PFSK-1 (cell line): ENCODE measurements around the gene SYT8.

Experiments used
- REST ChIP-seq, 2 experiments: IDR thresholded peaks; 2 replicates each; pipeline versions ENCODE4 v1.6.1 to v1.8.0; 2011 to 2012; ENCODE audit warnings: low read depth in 2 of 2, low read length in 2 of 2, control low read depth in 1 of 2, inconsistent platforms in 1 of 2, mild to moderate bottlenecking in 1 of 2, moderate library complexity in 1 of 2; ENCODE audit not compliant: insufficient read depth in 1 of 2
- TAF1 ChIP-seq: IDR thresholded peaks from 2 replicates; pipeline ENCODE4 v1.6.1; 2012; ENCODE audit warnings: low read length, control low read depth, borderline replicate concordance; ENCODE audit not compliant: insufficient read depth

GRCh38 chr11:1831338-1832210 lies 3.2 kb upstream of the SYT8 start:
- no peak for TF ChIP-seq TAF1
- no peak for TF ChIP-seq REST (IDR thresholded peaks at IDR 0.05; ENCODE audit: insufficient read depth in 1 of 2, low read depth in 2 of 2, low read length in 2 of 2)
